GM10248 (cell line): ENCODE results near the gene KNL1.
"Not testable (repeated sequence)": the region's sequence is repeated elsewhere in the genome, so short reads cannot be mapped to it uniquely, and the experiment has no call there.

Experiments
- CTCF ChIA-PET: fragments of 300-600 bp; sonication (Branson Sonifier 250); formaldehyde crosslinking; extraction: SDS; loops from one replicate; lab custom pipeline; 2021; ENCODE audit warnings: antibody characterized with exemption; lab: Yijun Ruan, JAX
- POLR2A ChIA-PET: fragments of 350-650 bp; sonication (Branson Sonifier 250); formaldehyde crosslinking; extraction: SDS; loops from one replicate; lab custom pipeline; 2020; ENCODE audit warnings: antibody characterized with exemption; lab: Yijun Ruan, JAX
- DNase-seq: peaks from one replicate; pipeline ENCODE4 v3.0.0; 2012; ENCODE audit errors: extremely low spot score
- CTCF ChIP-seq: IDR thresholded peaks from 2 replicates; pipeline ENCODE4 v1.5.1; 2012; ENCODE audit warnings: mild to moderate bottlenecking, low read depth; ENCODE audit errors: extremely low read depth, missing control alignments, control extremely low read depth

KNL1 gene

GRCh38 chr15:40565333-40566238 lies 28.5 kb upstream of the KNL1 start:
- DNase-seq: no peak
- ChIA-PET CTCF (interaction anchor here (0.7 to 2.6 kb wide), 16 partner anchors 9 to 329 kb away, joined by 3 to 9 read pairs (median 5); partner anchors contain the start of genes KNL1 and VPS18), POLR2A (interaction anchor here (0.8 to 1.4 kb wide), 5 partner anchors 11 to 718 kb away, joined by 3 to 8 read pairs (median 4); no protein-coding TSS in a partner anchor)
- no peak for TF ChIP-seq CTCF

- ChIA-PET POLR2A (no interaction called here), CTCF (interaction anchor here (0.8 to 2.6 kb wide), 11 partner anchors 12 to 327 kb away, joined by 3 to 10 read pairs (median 3); partner anchors contain the start of gene VPS18)
- peak; percentile 62 for TF ChIP-seq CTCF
- DNase-seq: no peak
These were observed 26.9 kb upstream of the KNL1 start for GRCh38 chr15:40567111-40567510.

GRCh38 chr15:40569129-40569953 lies 24.7 kb upstream of the KNL1 start, which contains the start of gene RPUSD2:
RPUSD2 (plus strand) TSS chr15:40569299; CDS start chr15:40569338, 39 bp downstream.
- CTCF ChIA-PET: interaction anchor here (0.7 to 2.2 kb wide), 11 partner anchors 8 to 325 kb away, joined by 3 to 15 read pairs (median 3); partner anchors contain the start of gene VPS18
- no peak for TF ChIP-seq CTCF
- POLR2A ChIA-PET: interaction anchor here (0.6 to 1.1 kb wide), 4 partner anchors 19 to 25 kb away, joined by 3 to 5 read pairs (median 4); no protein-coding TSS in a partner anchor
- DNase-seq: peak; percentile 94

GRCh38 chr15:40575113-40575512 lies 18.9 kb upstream of the KNL1 start:
- TF ChIP-seq CTCF: no peak
- ChIA-PET CTCF (no interaction called here), POLR2A (no interaction called here)
- DNase-seq: no peak

- DNase-seq, POLR2A ChIA-PET: not testable (repeated sequence)
- CTCF ChIA-PET: interaction anchor here (1.7 kb wide), 1 partner anchor 13 kb away, joined by 11 read pairs; no protein-coding TSS in a partner anchor
These were observed 17.1 kb upstream of the KNL1 start for GRCh38 chr15:40576914-40577313.

GRCh38 chr15:40578892-40579291 lies 15.2 kb upstream of the KNL1 start:
- ChIA-PET CTCF (interaction anchor here (3.7 kb wide), 1 partner anchor 12 kb away, joined by 28 read pairs; no protein-coding TSS in a partner anchor), POLR2A (no interaction called here)
- no peak for TF ChIP-seq CTCF
- no peak for DNase-seq

- DNase-seq, POLR2A ChIA-PET: not testable (repeated sequence)
- CTCF ChIA-PET: interaction anchor here (0.8 to 3.7 kb wide), 4 partner anchors 9 to 201 kb away, joined by 3 to 28 read pairs (median 4); no protein-coding TSS in a partner anchor
These were observed 12.3 kb upstream of the KNL1 start for GRCh38 chr15:40581796-40582195.
